ENCODE results near the gene TAF1C. TPM values are rescaled to one million over a fixed set of nuclear protein-coding genes. Genes with fewer than 3 reads are reported as not detected.

The TAF1C gene
- total and polyA plus RNA-seq, 7 donors = 5.4 to 49.0 (median 20.7) TPM

- Histone ChIP-seq H3K9me3 (no peaks in the 10 kb centered on the region), H3K27ac (no peak overlapping the region), H3K36me3 (no peaks in the 10 kb centered on the region), H3K4me3 (no peak overlapping the region), H3K4me1 (no peaks in the 10 kb centered on the region), H3K27me3 (no peaks in the 10 kb centered on the region)
- TF ChIP-seq EP300 (IDR thresholded peaks at IDR 0.05) (no peak), POLR2A (IDR thresholded peaks at IDR 0.05) (no peak), POLR2AphosphoS5 (IDR thresholded peaks at IDR 0.05) (no peak)
- TF ChIP-seq, protein P1, sequence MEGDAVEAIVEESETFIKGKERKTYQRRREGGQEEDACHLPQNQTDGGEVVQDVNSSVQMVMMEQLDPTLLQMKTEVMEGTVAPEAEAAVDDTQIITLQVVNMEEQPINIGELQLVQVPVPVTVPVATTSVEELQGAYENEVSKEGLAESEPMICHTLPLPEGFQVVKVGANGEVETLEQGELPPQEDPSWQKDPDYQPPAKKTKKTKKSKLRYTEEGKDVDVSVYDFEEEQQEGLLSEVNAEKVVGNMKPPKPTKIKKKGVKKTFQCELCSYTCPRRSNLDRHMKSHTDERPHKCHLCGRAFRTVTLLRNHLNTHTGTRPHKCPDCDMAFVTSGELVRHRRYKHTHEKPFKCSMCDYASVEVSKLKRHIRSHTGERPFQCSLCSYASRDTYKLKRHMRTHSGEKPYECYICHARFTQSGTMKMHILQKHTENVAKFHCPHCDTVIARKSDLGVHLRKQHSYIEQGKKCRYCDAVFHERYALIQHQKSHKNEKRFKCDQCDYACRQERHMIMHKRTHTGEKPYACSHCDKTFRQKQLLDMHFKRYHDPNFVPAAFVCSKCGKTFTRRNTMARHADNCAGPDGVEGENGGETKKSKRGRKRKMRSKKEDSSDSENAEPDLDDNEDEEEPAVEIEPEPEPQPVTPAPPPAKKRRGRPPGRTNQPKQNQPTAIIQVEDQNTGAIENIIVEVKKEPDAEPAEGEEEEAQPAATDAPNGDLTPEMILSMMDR (IDR thresholded peaks at IDR 0.05) = no peak
- no peak for DNase-seq
- intact Hi-C loops (cut with DNase I) = no loop called here
- 92 to 93% methylated on average over 7 of the region's 7 CpGs for WGBS, 2 donors
Measured at GRCh38 chr16:84137769-84138357, 49.0 kb downstream of the TAF1C start.

DNA sequence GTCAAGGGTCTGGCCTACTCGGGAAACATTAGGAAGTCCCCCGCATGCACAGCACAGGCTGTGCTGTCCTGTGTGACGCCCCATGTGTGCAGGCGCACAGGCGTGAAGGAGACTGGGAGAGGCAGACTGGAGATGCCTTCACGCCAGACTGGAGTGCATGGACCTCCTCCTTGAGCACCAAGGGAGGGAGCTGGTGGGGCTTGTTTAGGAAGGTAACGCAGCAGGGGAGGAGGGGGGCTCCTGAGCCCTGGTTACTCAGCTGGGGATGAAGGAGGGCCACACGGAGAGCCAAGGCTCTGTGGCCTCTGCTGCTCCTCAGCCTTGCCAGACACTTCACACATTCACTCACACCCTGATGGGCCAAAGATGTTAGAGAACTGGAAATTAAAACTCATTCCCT is 49.6 kb downstream of the TAF1C start:
- Histone ChIP-seq H3K4me3 (no peak overlapping the region), H3K27me3 (no peaks in the 10 kb centered on the region), H3K36me3 (no peaks in the 10 kb centered on the region), H3K4me1 (no peaks in the 10 kb centered on the region), H3K27ac (no peak overlapping the region), H3K9me3 (no peaks in the 10 kb centered on the region)
- TF ChIP-seq, protein P1 (IDR thresholded peaks at IDR 0.05) = no peak
- TF ChIP-seq EP300 (IDR thresholded peaks at IDR 0.05) (no peak), POLR2AphosphoS5 (IDR thresholded peaks at IDR 0.05) (no peak), POLR2A (IDR thresholded peaks at IDR 0.05) (no peak)
- WGBS, 2 donors = 91 to 93% methylated on average over 8 of the region's 8 CpGs
- intact Hi-C loops (cut with DNase I) = no loop called here
- DNase-seq = no peak

- H3K27me3 ChIP-seq = no peaks in the 10 kb centered on the region
- H3K9me3 ChIP-seq = no peaks in the 10 kb centered on the region
- 92 to 95% methylated on average over 11 of the region's 11 CpGs for WGBS, 2 donors
- intact Hi-C loops (cut with DNase I) = no loop called here
- H3K4me3 ChIP-seq = no peak overlapping the region
- no peak overlapping the region for H3K27ac ChIP-seq
- no peak for DNase-seq
- H3K36me3 ChIP-seq = no peaks in the 10 kb centered on the region
- no peak for TF ChIP-seq EP300 (IDR thresholded peaks at IDR 0.05)
- no peaks in the 10 kb centered on the region for H3K4me1 ChIP-seq
Measured at GRCh38 chr16:84136331-84137125, 50.3 kb downstream of the TAF1C start.

GRCh38 chr16:84132527-84133285 is 54.2 kb downstream of the TAF1C start:
- Histone ChIP-seq H3K4me1 (no peaks in the 10 kb centered on the region), H3K27me3 (no peaks in the 10 kb centered on the region), H3K27ac (no peak overlapping the region), H3K4me3 (no peak overlapping the region), H3K36me3 (peaks cover 0 to 32% (median 9%) of the 10 kb centered on the region in 4 donors), H3K9me3 (no peaks in the 10 kb centered on the region)
- WGBS, 2 donors = 90 to 93% methylated on average over 7 of the region's 7 CpGs
- TF ChIP-seq EP300 (IDR thresholded peaks at IDR 0.05) (no peak), POLR2AphosphoS5 (IDR thresholded peaks at IDR 0.05) (no peak), POLR2A (IDR thresholded peaks at IDR 0.05) (no peak)
- TF ChIP-seq, protein P1 (IDR thresholded peaks at IDR 0.05) = no peak
- no peak for DNase-seq
- intact Hi-C loops (cut with DNase I) = no loop called here

- H3K4me1 ChIP-seq = no peaks in the 10 kb centered on the region
- no peak for TF ChIP-seq POLR2A (IDR thresholded peaks at IDR 0.05)
- no peak for TF ChIP-seq EP300 (IDR thresholded peaks at IDR 0.05)
- TF ChIP-seq POLR2AphosphoS5 (IDR thresholded peaks at IDR 0.05) = no peak
- TF ChIP-seq, protein P1 (IDR thresholded peaks at IDR 0.05) = no peak
- H3K9me3 ChIP-seq = no peaks in the 10 kb centered on the region
- intact Hi-C loops (cut with DNase I) = no loop called here
- H3K27ac ChIP-seq = no peak overlapping the region
- H3K4me3 ChIP-seq = no peak overlapping the region
- peaks cover 0 to 32% (median 12%) of the 10 kb centered on the region in 4 donors for H3K36me3 ChIP-seq
- no peaks in the 10 kb centered on the region for H3K27me3 ChIP-seq
- DNase-seq = no peak
- WGBS, 2 donors = 80 to 89% methylated on average over 5 of the region's 5 CpGs
Measured at GRCh38 chr16:84131117-84131516, 55.7 kb downstream of the TAF1C start.

All from sigmoid colon (tissue), 7 donors.